Brain microvascular endothelial cell (primary cell): ENCODE results near the gene BAD.
"Not testable (repeated sequence)": the region's sequence is repeated elsewhere in the genome, so short reads cannot be mapped to it uniquely, and the experiment has no call there.

ENCODE experiments used
- DNase-seq: peaks from one replicate; pipeline ENCODE4 v3.0.0-alpha.2; 2020
- H3K27ac ChIP-seq: fragments of 250-450 bp; sonication (Bioruptor Pico); 2 replicates; pipeline ENCODE4 v1.5.1; 2020; ENCODE audit warnings: mild to moderate bottlenecking, moderate library complexity
- H3K27me3 ChIP-seq: fragments of 250-450 bp; sonication (Bioruptor Pico); replicated peaks from 2 replicates; pipeline ENCODE4 v1.5.1; 2020; ENCODE audit warnings: mild to moderate bottlenecking
- H3K36me3 ChIP-seq: fragments of 250-450 bp; sonication (Bioruptor Pico); replicated peaks from 2 replicates; pipeline ENCODE4 v1.5.1; 2020; ENCODE audit warnings: mild to moderate bottlenecking
- H3K4me3 ChIP-seq: 2 replicates; pipeline ENCODE4 v1.5.1; 2011; ENCODE audit warnings: low read depth, mild to moderate bottlenecking, control low read depth, low read length, moderate library complexity
- in situ Hi-C: cut with HindIII; loops from 2 replicates; pipeline ENCODE4 v1.10.0; 2017; ENCODE audit warnings: low sequenced_read_pairs, low pct_ligation_motif_present
- TF ChIP-seq, protein P1 (sequence below): IDR thresholded peaks from 2 replicates; pipeline ENCODE4 v1.5.1; 2011; ENCODE audit warnings: low read depth, mild to moderate bottlenecking, moderate library complexity, low read length, control low read depth, inconsistent platforms; ENCODE audit errors: missing control alignments

Gene BAD

DNA sequence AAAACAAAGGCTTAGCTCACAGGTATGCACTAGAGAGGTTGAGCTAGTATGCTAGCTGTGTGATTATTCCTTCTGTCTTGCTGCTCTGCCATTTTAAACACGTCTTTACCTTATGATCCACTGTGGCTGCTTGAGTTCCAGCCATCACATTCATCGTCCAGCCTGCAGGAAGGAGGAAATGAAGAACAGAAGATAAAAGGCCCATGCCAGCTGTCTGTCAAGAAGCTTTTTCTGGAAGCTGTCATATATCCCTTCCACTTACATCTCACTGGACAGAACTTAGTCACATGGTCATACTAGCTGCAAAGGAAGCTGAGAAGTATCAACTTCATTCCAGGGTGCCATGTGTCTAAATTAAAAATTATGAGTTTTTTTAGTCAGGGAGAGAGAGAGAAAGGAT is 42.9 kb upstream of the BAD start:
- in situ Hi-C loops: no loop called here
- H3K27ac ChIP-seq: no peak overlapping the region
- H3K36me3 ChIP-seq: peaks cover 5% of the 10 kb centered on the region
- no peaks in the 10 kb centered on the region for H3K27me3 ChIP-seq
- TF ChIP-seq, protein P1, sequence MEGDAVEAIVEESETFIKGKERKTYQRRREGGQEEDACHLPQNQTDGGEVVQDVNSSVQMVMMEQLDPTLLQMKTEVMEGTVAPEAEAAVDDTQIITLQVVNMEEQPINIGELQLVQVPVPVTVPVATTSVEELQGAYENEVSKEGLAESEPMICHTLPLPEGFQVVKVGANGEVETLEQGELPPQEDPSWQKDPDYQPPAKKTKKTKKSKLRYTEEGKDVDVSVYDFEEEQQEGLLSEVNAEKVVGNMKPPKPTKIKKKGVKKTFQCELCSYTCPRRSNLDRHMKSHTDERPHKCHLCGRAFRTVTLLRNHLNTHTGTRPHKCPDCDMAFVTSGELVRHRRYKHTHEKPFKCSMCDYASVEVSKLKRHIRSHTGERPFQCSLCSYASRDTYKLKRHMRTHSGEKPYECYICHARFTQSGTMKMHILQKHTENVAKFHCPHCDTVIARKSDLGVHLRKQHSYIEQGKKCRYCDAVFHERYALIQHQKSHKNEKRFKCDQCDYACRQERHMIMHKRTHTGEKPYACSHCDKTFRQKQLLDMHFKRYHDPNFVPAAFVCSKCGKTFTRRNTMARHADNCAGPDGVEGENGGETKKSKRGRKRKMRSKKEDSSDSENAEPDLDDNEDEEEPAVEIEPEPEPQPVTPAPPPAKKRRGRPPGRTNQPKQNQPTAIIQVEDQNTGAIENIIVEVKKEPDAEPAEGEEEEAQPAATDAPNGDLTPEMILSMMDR: no peak
- DNase-seq: no peak
- no peak overlapping the region for H3K4me3 ChIP-seq

DNA sequence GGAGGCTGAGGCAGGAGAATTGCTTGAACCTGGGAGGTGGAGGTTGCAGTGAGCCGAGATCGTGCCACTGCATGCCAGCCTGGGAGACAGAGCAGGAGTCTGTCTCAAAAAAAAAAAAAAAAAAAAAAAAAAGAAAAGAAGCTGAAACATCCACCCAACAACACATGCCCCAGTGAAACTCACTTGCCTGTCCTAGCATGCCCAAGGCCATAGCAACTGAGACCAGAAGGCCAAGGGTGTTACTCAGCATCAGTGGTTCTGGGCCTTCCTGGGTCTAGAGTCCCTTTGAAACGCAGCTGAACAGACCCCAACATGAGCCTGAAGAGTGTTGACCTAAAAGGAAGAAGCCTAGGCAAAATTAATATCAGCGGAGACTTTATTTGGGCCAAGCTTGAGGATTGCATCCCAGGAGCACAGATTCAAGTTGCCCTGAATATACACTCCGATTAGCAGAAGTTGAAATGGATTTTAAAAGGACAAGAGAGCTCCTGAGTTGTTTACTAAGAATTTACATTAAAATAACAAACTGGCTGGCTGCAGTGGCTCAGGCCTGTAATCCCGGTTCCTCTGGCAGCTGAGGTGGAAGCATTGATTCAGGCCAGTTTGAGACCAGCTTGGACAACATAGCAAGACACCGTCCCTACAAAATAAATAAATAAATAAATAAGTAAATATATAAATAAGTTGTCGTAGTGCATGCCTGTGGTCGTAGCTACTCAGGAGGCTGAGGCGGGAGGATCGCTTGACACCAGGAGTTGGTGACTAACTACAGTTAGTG is 40.4 kb upstream of the BAD start:
- DNase-seq: no peak
- in situ Hi-C loops: no loop called here
- Histone ChIP-seq H3K4me3 (no peak overlapping the region), H3K27me3 (no peaks in the 10 kb centered on the region), H3K27ac (no peak overlapping the region), H3K36me3 (peaks cover 21% of the 10 kb centered on the region)
- TF ChIP-seq, protein P1: no peak

DNA sequence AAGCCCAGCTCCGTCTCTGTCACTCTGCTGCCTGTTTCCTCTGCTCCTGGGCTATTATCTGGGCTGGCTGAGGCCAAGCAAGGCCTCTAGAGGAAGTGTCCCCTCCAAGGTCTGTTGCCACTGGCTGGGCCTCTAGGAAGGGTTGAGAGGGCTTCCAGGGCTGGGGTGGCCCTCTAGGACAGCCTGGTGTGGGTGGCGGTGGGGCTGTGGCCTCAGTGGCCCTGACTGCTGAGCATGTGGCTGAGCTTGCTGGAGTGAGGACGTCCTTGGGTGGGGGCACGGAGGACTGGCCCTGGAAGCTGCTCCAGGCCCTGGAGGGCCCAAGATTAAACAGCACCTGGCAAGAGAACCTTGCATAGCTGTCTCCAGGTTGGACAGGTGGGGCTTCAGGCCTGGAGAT is 39.5 kb upstream of the BAD start:
- H3K4me3 ChIP-seq, in situ Hi-C loops, H3K27ac ChIP-seq, DNase-seq, H3K27me3 ChIP-seq: not testable (repeated sequence)
- peaks cover 21% of the 10 kb centered on the region for H3K36me3 ChIP-seq

DNA sequence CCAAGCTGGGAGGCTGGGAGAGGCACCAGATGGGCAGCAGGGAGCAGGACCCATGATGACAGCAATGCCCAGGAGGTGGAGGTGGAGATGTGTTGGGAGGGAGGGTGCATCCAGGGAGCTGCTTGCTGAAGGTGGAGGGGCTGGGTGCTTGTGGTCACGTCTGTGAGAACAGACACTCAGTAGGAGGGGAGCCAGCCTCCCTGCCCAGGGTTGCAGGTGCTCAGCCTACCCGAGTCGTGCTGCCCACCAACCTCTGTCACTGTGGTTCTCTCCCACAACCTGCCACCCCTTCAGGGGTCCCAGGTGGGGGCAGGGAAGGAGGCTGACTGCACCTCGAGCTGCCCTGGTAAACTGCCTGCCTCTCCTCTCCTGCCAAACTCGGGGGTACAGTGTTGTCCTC is 38.9 kb upstream of the BAD start:
- H3K36me3 ChIP-seq: peaks cover 21% of the 10 kb centered on the region
- H3K27me3 ChIP-seq: no peaks in the 10 kb centered on the region
- TF ChIP-seq, protein P1: no peak
- no peak overlapping the region for H3K27ac ChIP-seq
- H3K4me3 ChIP-seq: no peak overlapping the region
- DNase-seq: no peak
- in situ Hi-C loops: no loop called here

DNA sequence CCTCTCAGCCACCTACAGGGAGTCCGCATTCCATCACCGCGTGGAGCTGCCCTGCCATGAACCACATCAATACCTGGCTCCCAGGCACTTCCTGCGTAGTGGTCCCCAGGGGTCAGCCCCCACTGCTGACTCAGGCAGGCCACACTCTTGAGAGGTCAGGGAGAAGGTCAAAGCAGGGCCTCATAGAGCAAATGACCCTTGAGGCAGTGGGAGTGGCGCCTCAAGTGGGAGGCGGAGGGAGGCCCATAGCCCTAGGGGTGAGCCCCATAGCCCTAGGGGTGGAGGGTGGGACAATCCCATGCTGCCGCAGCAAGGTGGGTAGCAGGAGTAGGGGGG is 38.4 kb upstream of the BAD start:
- TF ChIP-seq, protein P1: no peak
- H3K36me3 ChIP-seq: peaks cover 21% of the 10 kb centered on the region
- in situ Hi-C loops: no loop called here
- DNase-seq: no peak
- no peak overlapping the region for H3K27ac ChIP-seq
- H3K4me3 ChIP-seq: no peak overlapping the region
- H3K27me3 ChIP-seq: no peaks in the 10 kb centered on the region

DNA sequence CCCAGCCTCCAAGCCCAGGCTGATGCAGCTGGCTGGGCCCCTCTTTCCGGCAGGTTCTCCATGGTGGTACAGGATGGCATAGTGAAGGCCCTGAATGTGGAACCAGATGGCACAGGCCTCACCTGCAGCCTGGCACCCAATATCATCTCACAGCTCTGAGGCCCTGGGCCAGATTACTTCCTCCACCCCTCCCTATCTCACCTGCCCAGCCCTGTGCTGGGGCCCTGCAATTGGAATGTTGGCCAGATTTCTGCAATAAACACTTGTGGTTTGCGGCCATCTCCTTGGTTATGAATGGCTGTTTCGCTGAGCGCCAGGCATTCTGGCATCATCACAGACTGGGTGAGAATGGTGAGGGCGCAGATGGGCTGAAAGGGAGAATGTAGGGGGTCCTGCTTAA is 37.1 kb upstream of the BAD start:
- H3K27me3 ChIP-seq: no peaks in the 10 kb centered on the region
- in situ Hi-C loops: no loop called here
- H3K27ac ChIP-seq: no peak overlapping the region
- TF ChIP-seq, protein P1: no peak
- no peak for DNase-seq
- no peak overlapping the region for H3K4me3 ChIP-seq
- peaks cover 21% of the 10 kb centered on the region for H3K36me3 ChIP-seq
